COLO829 (cell line): ENCODE results near the gene SLC25A52.
"Not testable (repeated sequence)": the region's sequence is repeated elsewhere in the genome, so short reads cannot be mapped to it uniquely, and the experiment has no call there.

Experiments used
- DNase-seq: peaks from one replicate; pipeline ENCODE4 v3.0.0; 2012; ENCODE audit warnings: low spot score

Gene SLC25A52

DNA sequence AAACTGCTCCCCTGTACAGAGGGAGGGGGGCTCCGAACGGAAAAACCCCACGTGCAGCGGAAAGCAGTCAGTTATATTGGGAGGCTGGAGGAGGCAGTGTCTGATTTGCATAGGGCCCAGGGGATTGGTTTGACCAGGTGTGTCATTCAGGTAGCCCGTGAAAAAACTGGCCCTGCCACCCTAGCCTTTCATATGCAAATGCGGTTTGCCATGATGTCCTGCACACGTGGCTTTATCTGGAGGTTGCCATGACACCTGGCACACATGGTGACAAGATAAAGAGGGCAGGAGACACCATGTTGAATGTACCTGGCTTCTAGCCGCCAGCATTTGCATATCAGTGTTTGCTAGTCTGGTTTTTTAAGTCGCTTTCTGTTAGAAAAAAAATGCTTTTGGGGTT is 20.5 kb downstream of the SLC25A52 start:
- DNase-seq, result no peak

DNA sequence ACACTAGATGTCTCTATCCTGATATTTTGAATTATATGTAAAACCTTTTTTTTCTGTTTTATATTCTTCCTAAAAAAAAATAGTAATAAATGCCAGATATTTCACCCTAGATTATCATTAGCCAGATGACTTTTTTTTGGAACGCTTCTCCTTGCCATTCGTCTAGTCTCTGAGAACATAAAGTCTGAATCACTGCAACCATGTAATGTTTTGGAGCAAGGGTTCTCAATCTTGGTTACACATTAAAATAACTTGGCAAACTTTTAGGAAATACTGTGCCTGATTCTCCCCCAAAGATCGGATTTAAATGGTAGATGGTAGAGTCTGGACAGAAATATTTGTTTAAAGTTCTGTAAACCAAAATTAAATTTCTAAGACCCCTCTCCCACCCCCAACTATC is 21.0 kb downstream of the SLC25A52 start:
- DNase-seq, result no peak

DNA sequence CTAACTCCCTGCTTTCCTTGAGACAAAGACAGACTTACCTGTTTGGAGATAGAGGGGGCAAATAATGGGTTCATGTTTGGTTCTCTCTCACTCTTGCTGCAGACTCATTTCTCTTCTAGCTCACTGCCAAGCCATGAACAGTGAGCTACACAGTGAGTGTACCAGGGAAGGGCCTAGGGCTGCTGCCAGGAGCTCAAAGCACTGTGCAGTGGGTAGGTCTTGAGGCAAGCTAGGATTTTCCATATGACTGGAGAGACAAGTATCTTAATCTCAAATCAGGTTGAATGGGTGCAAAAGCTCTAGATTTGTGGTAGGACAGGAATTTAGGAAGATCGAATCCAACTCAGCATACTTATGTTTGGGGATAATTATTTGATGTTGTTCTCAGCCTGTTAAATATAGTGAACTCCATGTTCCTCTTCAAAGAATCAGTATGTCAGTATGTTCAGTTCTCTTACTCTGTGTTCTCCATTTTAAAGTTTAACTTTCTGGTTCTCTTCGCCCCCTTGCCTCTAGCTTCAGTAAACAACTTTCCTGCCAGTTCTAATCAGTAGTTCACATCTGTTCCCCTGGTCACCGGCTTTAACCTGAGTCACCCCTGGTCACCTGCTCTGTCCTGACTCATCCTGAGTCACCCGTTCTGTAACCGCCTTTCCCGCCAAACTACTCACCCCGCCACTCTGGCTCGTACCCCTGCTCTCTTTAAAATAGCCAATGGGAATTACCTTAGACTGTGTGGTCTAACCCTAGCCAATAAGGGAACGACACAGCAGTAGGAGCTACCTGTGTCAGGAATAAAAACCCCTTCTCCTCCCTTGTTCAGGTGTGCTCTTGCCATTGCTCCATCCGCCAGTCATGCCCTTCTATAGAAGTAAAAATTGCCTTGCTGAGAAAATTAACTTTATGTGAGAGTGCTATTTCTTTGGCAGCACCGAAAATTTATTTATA is 21.9 kb downstream of the SLC25A52 start:
- no peak for DNase-seq

DNA sequence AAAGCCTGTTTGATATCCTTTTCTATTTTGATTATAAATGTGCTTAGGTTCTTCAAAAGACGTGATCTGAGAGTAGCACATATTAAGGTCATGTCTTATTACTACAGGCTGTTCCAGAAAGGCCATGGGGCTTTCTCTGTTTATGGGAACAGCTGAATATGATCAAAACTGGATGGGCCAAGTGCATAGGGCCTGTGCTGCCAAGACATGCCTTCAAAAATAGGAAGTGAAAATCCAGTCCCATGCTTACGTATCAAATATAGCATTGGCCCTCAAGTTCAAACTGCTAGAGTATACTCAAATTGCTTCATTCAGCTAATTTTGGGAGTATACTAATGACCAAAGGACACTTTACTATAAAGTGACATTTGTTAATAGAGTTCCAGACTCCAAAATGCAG is 24.1 kb downstream of the SLC25A52 start:
- DNase-seq, result no peak

DNA sequence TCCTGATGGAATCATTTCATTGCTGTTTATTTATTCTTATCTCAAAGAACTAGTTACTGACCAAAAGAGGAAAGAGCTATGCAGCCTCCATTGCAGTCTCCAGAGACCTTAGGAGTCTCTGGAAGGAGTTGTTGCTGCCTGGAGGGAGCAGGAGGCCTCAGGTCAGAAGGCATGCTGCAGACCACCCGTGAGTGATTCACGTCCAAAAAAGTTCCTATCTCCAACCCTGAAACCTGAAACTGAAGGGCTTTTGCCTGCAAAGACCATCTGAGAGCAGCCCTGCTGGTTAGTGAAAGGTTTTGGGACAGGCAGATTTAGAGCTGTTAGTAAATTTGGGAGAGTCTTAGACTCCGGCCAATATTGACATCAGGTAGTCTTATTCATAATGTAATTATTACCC is 29.1 kb downstream of the SLC25A52 start:
- DNase-seq, result no peak

DNA sequence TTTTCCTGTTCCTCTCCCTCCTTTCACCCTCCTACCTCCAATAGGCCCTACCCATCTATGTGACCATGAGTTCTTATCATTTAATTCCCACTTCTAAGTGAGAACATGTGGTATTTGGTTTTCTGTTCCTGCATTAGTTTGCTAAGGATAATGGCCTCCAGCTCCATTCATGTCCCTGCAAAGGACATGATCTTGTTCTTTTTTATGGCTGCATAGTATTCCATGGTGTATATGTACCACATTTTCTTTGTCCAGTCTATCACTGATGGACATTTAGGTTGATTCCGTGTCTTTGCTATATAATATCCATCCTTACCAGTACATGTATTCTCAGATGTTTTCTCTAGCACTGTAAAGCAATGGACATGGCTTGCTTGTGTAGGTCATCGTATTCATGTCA is 31.5 kb downstream of the SLC25A52 start:
- DNase-seq, result not testable (repeated sequence)

DNA sequence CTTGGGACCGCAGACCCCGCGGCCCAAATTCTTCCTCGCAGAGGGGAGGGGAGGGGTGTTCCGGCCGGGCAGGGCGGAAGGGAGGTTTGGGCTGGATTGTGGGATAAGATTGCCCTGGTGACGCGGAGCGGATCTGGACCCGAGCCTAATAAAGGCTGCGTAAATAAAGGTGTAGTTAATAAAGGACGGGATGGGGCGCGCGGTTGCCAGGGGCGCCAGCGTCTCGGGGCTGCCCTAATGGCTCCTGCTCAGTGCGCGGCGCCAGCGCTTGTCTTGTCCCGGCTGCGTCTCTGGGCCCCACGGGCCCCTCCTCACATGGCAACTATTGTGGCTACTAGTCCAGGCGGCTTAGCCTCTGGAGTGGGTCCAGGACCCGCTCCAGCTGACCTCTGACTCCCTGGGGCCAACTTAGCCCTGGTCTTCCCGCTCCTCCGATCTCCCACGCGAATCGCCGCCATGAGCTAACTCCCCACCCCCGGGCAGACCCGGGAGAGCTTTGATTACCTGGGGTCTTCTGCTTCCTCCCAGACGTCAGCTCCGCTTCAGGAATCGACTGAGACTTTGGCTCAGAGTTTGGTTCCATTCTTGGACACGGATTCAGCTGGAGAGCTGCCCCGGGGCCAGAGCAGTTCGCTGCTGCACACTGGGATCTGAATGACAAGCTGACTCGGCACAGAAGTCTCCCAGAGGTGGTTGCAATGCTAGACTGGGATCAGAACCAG is 36.5 kb downstream of the SLC25A52 start:
- DNase-seq, result no peak

DNA sequence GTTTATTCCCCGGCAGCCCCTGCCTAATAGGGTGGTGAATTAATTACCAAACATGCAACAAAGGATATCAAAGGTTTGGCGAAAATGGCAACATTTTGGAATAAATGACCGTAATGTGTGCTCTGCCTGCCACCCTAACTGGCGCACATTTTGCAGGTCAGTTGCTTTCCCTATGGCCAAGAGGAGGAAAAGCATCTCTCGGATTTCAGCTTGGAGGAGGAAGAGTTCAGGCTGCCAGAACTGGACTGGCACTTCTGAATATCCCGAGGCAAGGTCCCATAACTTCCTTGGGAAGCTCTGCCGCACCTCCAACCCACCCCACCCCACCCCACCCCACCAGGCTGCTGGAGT is 37.1 kb downstream of the SLC25A52 start:
- no peak for DNase-seq

DNA sequence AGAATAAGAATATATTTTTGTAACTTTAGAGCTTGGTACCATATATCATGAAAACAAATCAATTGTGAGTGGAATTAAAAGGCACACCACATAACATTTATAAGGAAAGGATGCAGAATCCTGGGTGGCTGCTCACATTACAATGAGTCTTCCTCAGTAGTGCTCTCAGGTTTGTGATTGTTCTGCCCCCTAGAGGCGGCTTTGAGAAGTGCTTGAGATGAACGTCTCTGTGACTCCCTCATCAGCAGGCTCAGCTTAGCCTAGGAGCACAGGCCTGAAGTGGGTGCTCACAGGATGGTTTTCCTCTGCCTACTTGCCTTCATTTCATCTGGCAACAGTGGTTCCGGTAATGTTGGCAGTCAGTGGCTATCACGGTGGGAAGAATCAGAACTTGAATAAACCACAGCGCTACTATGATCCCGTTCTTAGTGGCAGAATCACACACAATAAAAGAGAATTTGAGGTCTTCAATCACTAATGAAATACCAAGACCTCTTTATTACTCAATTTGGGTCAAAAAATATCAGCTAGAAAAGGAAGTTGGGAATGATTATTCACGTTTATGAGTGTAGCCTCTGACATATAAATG is 38.2 kb downstream of the SLC25A52 start:
- peak; percentile 71 for DNase-seq

DNA sequence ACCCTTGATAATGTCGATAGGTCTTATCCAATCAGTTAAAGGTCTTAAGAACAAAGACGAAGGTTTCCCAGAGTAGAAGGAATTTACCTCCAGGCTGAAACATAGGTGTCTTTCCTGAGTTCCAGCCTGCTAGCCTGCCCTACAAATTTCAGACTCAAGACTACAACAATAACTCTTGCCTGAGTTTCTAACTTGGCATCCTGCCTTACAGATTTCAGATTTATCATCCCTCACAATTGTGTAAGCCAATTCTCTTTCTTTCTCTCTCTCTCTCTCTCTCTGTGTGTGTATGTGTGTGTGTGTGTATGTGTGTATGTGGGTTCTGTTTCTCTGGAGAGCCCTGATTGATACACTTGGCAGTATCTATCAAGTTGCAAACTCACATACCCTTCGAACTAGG is 39.1 kb downstream of the SLC25A52 start:
- no peak for DNase-seq

DNA sequence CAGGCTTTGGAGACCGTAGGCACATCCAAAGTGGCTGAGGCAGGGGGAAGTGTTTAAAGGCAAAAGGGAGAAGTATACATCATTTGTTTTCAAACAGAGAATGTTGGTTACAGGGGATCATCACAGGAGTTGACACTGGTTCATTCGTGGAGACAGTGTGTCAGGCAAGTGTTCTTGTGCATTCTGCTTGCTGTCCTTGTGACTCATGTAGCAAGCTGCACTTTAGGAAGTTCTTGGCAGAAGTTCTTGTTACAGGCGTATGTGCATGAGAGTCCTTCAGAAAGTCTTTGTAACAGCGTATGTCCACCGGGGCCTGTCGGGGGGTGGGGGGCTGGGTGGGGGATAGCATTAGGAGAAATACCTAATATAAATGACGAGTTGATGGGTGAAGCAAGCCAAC is 39.8 kb downstream of the SLC25A52 start:
- DNase-seq, result no peak

DNA sequence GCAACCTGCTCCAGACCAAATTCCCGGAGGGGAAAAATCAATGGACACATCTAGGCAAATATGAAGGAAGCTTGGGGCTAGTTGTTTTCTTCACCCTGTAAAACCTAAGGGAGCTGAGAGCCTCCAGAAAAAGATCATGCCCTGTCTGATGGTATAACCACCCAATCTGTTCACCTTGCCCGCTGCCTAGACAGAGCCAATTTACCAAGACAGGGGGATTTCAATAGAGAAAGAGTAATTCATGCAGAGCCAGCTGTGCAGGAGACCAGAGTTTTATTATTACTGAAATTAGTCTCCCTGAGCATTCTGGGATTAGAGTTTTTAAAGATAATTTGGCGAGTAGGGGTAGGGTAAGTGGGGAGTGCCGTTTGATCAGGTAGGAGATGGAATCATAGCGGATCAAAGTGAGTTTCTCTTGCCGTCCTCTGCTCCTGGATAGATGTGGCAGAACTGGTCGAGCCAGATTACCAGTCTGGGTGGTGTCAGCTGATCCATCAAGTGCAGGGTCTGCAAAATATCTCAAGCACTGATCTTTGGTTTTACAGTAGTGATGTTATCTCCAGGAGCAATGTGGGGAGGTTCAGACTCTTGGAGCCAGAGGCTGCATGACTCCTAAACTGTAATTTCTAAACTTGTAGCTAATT is 41.2 kb downstream of the SLC25A52 start:
- DNase-seq, result no peak

DNA sequence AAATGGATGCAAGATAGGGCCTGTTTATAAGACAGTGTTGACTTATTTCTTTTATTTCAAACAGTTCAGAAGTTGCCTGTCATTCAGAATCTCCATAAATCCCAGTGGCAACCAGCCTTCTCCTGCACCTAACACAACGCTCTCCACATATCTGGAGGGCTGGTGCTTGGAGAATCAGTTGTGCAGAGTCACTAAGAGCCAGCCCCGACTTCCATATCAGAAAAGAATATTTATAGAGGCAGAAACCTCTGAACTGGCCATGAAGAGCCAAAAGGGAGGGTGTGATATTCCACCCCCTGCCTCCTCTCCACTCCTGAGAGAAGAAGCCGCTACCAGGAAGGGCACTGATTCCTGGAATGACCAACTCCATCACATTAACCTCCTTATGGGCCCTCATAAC is 42.3 kb downstream of the SLC25A52 start:
- no peak for DNase-seq

DNA sequence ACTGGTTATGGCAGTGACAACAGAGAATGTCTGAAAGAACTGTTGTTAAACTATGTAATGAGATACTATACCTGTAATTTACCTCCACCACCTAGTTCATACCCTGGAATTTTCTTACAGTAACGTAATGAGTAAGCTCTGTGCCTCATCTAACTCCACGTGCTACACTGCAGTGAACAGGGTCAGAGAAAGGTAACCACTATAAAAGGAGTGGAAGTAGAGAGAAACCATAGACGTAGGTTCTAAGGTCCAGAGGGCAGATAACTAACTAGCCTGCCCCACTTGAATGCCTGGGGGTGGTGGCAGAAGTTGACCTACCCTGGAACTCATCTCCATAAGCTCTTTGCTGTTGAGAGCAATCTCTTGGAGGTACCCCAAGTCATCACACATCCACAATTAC is 44.3 kb downstream of the SLC25A52 start:
- no peak for DNase-seq

DNA sequence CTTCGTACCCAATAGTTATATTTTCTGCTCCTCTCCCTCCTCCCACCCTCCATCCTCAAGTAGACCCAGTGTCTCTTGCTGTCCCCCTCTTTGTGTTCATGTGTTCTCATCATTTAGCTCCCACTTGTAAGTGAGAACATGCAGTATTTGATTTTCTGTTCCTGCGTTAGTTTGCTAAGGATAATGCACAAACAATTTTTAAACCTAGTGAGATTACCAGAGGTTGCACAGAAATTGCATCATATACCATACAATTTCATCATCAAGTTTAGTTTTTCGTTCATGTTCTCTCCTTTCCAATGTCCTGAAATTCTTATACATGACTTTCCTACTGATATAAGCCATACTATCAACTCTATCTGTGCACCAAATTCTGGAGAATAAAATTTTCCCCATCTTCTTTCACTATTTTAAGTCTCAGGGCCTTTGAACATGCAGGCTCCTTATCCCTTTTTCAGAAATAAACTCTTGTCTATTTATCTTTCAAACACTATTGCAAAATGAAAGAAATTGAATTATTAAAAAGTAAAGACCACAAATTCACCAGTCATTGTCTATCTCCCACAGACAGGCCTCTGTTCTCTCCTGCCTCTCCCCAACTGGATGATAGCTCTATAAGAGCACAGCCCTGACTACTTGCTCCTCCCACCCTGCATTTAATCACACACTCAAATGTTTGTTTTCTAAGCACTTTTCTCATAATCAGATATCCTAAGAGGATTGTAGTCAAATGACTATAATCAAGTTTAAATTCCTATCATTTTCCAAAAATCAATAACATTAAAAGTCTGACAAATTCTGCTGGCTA is 49.1 kb downstream of the SLC25A52 start:
- DNase-seq, result no peak

DNA sequence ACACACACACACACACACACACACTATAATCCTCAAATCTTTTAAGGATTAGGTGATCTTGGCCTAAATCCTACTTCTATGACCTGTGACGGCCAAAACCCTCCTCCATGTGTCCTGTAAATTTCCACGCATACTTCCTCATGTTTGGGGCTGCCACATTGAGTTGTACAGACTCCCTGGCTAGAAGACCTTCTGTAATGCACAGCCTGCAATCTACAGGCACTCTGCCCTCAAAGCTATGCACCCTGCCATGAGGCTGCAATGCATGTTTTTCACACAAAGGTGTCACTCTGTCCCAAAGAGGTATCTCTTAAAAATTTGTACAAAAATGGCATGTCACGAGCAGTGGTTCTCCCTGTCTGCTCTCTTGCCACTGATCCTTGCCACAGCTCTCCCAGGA is 49.9 kb downstream of the SLC25A52 start:
- DNase-seq, result no peak
